ENCODE data around the gene HES5.

The HES5 gene

DNA sequence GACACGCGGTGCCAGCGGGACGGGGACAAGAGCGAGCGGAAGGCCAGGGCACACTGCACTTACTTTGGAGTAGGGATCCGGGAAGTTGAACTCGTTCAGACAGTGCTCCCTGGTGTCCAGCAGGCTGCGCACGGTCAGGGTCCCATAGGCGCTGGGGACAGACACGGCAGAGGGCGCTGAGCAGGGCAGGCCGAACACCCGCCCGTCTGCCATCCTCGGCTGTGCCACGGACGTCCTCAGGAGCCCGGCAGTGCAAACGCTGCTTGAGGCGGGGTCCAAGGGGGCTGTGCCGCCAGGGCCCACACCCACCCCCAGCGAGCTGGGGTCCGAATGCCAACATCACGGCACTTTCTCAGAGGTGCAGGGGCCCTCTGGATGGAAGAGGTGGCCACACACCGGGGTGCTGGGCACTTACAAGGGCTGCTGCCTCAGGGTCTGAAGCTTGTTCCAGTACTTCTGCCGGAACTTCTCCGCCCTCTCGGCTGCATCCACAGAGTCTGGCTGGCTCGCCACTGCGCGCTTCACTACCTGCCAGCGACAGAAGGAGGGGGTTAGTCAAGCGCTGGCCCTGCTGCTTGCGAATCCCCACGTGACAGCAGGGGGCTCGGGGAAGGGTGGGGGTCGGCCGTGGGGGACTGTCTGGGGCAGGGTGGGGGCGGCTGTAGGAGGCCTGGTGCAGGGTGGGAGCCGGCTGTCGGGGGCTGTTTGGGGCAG lies 16.0 kb downstream of the HES5 start:
- no peak for DNase-seq

DNA sequence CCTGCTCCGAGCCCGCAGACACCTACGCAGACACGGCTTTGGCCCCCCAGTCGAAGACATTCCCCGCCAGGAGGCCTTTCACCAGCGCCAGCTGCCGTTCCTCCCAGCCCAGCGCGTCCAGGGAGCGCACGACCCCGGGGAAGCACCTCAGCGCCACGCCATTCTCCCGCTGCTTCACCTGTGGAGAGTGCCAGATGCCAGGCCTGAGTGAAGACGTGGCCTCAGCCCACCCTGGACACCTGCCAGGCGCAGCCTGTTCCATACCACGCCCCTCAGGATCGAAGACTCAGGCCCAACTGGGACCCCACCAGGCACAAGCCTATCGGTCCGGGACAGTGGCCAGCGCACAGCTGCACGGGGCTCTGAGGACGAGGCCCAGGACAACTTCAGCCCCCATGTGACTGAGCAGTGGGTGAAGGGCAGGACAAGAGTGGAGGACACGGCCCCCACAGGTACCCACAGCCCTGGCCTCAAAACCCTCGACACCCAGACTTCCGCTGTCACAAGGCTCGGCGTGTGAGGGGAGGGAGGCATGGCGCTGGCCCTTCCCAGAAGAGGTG lies 17.1 kb downstream of the HES5 start:
- DNase-seq = no peak

DNA sequence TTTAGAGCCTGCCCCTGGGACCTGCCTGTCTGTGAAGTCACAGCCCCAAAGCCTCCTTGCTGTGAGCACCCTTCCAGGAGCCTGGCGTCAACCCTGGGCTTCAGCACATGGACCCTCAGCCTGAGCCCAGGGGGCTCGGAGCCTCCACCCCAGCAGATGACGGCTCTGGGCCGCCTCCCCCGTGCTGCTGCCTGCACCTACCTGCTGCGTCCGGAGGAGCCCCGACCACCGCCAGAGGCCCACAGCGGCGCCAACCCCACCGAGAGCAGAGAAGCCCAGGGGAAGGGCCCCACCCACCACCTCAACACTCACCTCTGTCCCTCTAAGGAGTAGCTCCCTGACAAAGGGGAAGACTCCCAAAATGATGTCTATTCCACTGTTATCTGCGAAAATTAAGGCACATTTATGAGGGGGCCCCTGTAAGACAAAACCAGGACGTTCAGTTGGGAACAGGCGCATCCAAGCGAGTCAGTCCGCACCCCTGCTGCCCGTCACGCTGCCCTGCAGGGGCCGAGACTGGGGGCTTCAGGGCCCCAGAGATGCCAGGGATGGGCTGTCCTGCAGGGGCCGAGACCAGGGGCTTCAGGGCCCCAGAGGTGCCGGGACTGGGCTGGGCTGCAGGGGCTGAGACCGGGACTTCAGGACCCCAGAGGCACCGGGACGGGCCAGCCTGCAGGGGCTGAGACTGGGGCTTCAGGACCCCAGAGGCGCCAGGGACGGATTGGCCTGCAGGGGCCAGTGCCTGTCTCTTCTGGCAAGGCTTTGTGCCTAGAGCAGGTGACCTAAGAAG lies 19.5 kb downstream of the HES5 start:
- no peak for DNase-seq

DNA sequence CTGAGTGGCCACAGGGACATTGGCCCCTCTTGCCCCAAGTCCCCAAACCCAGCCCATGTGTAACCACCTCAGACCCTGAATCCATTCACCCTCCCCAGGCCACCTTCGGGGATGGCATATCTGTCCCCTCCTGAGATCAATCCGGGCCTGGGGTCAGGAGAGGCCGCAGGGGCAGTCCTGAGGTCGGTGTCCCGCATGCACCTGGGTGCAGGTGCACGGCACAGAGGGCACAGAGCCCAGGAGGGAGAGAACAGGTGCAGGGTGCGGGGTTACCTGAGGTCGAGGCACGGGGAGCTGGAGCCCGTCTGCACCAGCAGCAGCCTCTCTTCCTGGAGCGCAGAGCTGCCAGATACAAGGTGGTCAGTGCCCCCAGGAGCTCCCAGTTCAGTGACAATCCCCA lies 20.5 kb downstream of the HES5 start:
- DNase-seq = no peak

DNA sequence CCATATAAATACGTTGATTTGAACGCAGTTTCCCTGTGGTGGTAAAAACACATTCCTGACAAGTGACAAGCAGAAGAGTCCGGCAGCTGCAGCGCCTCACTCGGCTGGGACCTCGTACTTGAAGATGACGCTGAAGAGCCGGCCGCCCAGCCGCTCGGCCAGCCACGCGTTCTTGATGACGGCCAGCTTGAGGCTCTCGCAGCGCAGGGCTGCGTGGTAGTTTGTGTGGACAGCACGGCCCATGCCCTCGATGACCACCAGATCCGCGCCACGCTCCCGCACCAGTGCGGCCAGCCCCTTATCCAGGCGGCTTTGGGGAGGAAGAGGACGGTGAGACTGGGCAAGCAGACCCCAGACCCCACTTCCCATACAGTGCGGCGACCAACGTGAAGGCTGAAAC lies 21.3 kb downstream of the HES5 start:
- no peak for DNase-seq

DNA sequence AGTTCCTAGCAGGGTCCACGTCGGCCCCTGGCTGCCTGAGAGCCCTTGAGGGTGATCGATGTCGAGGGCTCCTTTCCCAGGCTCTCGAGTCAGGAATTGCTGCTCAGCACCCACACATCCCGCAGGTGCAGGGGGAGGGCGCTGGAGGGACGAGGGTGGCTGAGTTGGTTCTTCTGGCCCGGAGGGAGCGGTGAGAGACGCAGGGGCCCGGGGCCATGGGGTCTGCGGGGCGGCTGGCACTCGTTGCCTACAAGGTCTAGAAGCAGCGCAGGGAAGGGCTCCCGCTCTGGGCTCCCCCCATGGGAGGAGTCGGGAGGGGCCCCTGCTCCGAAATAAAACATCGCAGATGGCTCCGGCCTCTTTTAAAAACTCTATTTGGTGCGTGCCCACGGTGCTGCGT lies 21.9 kb downstream of the HES5 start:
- DNase-seq = no peak

DNA sequence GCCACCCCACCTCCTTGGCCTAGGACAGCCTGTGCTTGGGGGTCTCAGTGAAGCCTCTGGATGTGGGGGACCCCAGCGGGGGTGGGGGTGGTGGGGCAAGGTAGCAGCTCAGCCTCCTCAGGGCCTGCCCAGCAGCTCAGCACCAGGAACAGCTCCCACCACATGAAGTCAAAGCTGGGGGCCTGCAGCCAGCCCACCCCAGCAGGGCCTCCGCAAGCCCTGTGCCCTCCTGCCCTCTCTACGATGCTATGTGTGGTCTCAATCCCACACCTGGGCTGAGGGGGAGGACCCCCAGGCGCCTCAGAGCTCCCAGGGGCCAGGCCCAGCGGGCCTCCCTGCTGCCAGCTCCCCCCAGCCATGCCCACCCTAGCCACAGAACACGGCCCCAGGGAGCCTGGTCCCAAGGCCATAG lies 22.3 kb downstream of the HES5 start:
- no peak for DNase-seq

DNA sequence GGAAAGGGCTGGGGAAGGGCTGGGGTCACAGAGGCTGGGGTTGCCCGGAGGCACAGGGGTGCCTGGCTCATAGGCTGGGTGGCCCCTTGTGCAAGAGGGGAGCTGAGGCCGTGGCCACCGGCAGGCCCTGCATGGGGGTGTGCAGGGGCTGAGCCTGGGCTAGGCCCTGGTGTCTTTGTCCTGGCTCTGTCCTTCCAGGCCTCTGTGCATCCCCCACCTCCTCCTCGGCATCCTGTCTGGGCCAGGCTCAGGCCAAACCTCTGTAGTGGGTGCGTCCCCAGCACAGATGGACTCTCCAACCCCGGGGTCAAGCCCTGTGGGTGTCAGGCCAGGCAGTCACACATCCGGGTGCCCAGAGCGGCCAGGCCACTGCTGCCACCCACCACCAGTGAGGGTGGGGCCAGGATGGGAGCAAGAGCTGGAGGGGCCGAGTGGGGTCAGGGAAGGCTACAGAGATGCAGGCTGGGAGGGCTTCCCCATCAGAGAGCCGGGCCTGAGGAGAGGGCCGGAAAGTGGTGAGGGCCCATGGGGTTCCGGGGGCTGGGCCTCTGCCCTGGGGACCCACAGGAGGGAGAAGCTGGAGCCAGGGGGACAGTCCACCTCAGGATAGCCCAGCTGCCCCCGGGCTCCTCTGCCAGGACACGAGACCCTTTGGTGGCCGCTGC lies 23.0 kb downstream of the HES5 start:
- DNase-seq = no peak

DNA sequence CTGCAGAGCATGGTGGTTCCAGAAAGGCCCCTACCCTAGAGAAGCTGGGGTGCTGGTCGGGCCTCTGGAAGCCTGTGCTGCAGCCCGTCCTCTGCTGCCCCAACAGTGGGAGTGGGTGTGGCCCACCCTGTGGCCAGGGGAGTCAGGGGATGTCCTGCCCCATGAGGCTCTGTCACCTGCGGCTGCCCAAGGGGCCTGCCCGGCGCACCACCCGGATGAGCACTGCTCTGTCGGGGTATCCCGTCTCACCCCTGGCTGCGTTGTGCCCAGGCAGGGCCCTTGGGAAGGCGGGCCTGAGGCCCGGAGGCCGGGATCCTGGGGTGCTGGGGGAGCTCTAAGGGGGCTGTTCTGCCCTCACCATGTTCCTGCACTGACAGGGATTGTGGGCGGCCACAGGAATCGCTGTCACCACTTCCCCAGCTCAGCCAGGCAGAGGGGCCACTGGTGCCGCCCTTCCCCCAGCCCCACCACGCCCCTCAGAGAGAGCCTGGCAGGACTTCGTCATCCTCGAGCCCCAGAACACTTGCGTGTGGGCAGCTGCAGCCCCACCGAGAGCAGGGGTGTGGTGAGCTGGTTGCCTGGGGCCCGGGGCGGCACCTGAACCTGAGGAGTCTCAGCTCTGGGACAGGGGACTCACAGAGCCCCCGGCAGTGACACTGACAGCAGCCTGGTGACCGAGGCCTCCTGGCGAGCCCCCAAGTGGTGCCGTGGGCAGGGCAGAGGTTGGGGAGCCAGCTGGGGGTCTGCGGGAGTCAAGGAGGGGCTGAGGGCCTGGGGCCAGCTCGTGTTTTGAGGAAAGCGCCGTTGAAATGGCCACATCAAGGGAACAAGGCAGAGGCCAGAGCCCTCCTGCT lies 23.8 kb downstream of the HES5 start:
- DNase-seq = no peak

DNA sequence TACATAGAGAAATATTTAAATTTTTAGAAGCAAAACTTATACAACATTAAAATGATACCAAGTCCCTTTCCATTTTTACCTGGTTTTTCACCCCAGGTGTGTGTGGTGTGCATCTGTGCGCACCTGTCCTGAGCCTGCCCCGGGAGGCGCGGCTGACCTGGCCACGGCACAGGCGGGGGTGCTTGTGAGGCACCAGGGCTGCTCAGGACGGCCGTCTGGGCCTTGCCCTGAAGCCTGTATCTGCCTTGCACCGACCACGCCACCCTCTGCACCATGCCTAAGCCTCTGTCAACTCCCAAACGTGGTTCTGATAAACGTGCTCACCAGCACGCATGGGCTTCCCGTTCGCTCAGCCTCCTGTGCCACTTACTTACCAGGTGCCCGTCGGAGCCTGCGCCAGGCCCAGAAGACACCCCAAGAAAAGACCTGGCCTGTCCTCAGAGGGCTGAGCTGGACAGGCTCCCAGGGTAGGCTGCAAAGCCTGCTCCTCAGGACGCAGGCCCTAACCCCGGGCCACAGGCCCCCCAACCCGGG lies 24.5 kb downstream of the HES5 start:
- DNase-seq = no peak

DNA sequence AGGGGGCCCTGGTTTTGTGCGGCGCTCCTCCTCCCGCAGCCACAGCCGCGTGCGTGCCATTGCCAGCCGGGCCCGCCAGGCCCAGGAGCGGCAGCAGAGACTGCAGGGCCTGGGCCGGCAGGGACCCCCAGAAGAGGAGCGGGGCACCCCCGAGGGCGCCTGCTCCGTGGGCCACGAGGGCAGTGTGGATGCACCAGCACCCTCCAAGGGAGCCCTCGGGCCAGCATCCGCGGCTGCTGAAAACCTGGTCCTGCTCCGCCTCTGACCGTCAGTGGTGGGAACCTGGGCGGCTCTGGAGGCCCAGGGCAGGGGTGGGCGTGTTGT lies 25.2 kb downstream of the HES5 start:
- no peak for DNase-seq

DNA sequence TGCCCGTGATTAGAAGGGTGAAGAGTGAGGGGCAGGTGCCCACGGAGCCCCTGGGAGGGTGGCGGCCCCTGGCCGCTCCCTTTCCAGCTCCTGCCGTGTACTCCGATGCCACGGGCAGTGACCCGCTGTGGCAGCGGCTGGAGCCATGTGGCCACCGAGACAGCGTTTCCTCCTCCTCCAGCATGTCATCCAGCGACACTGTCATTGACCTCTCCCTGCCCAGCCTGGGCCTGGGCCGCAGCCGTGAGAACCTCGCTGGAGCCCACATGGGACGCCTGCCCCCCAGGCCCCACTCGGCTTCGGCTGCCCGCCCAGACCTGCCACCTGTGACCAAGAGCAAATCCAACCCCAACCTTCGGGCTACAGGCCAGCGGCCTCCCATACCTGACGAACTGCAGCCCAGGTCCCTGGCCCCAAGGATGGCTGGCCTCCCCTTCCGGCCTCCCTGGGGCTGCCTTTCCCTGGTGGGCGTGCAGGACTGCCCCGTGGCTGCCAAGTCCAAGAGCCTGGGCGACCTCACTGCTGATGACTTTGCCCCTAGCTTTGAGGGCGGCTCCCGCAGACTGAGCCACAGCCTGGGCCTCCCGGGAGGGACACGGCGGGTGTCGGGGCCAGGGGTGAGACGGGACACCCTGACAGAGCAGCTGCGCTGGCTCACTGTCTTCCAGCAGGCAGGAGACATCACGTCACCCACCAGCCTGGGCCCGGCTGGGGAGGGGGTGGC lies 25.7 kb downstream of the HES5 start:
- no peak for DNase-seq

DNA sequence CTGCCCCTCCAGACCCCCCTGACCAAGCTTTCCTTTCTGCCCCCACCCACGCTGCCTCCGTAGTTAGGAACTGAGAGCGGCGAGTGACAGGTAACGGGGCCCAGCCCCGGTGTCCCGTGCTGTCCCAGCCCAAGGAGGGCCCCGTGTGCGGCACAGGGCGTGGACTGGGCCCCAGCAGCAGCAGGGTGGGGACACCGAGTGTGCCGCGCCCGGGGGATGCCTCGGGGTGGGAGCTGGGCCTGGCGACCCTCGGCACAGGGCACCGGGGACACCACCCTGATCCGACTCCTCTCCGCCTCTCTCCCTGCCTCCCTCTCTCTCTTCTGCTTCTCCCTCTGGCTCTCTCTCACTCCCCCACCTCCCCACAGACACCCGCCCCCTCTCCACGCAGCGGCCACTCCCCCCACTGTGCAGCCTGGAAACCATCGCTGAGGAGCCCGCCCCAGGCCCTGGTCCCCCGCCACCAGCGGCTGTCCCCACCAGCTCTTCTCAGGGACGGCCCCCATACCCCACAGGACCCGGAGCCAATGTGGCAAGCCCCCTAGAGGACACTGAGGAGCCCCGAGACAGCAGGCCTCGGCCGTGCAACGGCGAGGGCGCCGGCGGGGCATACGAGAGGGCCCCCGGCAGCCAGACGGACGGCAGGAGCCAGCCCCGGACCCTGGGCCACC lies 26.4 kb downstream of the HES5 start:
- DNase-seq = no peak

DNA sequence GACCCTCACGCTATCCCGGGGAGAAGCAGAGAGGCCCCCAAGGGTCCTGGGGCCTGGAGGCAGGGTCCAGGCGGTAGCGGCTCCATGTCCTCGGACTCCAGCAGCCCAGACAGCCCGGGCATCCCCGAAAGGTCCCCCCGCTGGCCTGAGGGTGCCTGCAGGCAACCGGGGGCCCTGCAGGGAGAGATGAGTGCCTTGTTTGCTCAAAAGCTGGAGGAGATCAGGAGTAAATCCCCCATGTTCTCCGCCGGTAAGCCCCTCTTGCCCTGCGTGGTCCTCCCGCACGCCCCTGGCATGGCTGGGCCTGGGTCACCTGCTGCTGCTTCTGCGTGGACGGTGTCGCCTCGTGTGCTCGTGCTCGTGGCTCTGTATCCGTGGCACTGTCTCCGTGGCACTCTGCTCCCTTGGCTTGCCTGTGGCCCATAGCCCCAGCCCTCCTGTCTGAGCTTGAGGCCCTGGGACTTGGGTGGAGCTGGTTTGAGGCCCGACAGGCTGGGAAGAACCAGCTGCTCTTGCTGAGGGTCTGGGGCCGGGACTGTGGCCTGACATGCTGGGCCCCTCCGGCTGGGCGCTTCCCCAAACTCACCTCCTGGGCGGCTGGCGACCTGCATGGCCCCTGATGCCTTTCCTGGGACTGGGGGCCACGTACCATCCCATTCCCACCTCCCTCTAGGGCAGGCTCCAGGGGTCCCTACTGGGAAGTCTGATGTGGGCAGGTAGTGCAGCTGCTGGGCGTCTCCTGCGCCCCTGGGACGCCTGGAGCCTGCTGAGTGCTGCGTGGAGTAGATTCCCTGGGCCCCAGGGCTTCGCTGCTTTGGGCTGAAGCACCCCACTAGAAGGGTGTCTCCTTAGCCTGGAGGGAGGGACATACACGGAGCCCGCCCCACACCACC lies 27.2 kb downstream of the HES5 start:
- DNase-seq = no peak

DNA sequence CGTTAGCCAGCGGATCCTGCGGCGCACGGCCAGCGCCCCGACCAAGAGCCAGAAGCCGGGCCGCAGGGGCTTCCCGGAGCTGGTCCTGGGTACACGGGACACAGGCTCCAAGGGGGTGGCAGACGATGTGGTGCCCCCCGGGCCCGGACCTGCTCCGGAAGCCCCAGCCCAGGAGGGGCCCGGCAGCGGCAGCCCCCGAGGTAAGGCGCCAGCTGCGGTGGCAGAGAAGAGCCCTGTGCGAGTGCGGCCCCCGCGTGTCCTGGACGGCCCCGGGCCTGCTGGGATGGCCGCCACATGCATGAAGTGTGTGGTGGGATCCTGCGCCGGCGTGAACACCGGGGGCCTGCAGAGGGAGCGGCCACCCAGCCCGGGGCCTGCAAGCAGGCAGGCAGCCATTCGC lies 27.9 kb downstream of the HES5 start:
- DNase-seq = no peak

DNA sequence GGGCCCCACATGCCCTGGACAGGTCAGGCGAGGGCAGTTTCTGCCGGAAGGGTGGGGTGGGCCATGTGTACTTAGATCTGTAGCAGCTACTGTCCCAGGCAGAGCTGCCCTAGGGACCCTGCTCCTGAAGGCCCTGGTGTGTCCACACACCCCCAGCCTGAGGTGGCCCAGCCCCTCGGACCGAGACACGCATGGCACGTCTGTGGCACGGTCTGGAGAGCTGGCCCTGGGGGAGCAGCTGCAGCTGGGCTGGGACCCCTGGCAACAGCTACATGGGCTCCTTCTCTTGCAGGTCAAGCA lies 28.3 kb downstream of the HES5 start:
- no peak for DNase-seq

DNA sequence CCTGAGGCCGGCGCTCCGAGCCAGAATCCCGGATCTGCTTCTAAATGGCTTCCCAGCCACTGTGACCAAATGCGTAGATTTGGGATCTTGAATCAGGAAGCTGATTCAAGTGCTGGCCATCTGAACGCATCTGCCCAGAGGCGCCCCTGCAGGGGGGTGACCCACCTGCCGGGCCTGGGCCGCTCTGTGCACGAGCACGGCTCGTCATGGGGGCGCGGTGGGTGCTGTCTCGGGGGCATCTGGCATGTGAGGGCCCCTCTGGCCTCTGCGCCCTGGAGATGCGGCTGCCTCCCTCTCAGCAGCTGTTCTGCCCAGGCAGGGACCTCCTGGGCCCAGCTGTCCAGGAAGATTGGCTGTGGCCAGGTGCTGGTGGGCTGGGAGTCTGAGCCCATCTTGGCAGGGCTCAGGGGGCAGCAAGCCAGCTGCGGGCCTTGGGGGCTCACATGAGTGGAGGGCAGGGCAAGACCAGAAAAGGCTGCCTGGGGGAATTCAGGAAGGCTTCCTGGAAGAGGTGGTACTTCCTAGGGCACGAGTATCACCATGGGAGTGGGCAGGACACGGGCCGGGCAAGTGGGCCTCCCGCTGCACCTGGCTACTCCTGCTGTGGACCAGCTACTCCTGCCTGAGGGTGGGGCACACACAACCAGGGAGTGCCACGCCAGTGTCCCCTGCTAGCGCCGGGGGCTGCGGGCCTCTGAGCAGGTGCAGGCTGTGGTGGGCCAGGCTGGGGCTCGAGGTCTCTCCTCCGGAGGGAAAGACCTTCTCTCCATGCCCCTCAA lies 28.8 kb downstream of the HES5 start:
- no peak for DNase-seq

DNA sequence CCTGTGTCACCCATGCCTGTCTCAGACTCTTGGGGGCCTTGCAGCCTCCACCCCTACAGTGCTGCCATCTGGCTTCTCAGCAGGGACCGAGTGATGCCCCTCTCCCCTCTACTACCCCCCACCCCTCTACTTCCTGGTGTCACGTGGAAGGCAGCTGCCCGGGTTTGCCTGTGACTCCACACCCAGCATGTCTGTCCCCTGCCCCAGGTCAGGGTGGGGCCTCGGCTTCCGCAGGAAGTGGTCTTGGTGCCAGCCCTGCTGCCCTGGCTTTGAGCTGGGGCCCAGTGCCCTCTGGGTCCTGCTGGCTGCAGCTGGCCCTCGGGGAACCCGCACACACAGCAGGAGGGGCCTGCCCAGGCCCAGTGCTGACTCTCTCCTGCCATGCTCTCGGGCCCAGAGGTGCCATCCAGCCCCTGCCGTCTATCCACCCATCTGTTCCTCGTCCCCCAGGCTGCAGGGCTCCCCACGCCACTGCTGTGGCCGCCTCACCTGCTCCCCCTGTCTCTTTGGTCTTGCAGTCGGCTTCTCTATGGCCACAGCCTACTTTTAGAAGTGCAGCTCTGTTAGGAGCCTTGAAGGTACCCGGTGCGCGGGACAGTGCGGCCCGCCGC lies 30.0 kb downstream of the HES5 start:
- DNase-seq = no peak

DNA sequence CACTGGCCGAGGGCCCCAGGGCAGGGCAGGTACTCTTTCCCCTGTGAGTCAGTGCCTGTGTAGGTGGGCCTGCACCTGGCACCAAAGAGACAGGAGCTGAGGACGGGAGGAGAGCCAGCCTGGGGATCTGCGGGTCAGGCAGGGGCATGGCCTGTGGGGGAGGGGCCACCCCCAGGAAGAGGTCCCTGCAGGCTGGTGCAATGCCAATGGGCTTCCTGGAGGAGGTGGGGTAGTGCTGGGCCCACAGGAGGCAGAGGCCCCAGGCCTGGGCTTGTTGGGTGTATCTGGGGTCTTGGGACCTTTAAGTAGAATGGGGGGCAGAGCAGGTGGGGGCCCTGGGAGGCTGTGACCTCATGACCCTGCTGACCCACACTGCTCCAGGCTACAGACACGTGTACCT lies 30.8 kb downstream of the HES5 start:
- no peak for DNase-seq
